Activated naive CD8-positive, alpha-beta T cell treated with anti-CD3 and anti-CD28 coated beads, Interleukin-2, amount 50 U/mL, for 16 hours (primary cell): ENCODE results near the gene DPP10.

Experiments used
- DNase-seq: peaks from one replicate; pipeline ENCODE4 v3.0.0-alpha.2; 2020; ENCODE audit warnings: low read depth, low spot score

The DPP10 gene

GRCh38 chr2:115887209-115887776 is 1444.9 kb downstream of the DPP10 start:
- no peak for DNase-seq
